ENCODE data around the gene HOXA7.

- TF ChIP-seq EZH2 (IDR thresholded peaks at IDR 0.05; ENCODE audit: borderline replicate concordance, low read depth, low read length, poor library complexity, severe bottlenecking) (no peak), CTCF (conservative IDR thresholded peaks at IDR 0.05; ENCODE audit: low read depth, low read length) (no peak)
Measured at GRCh38 chr7:27165996-27166530, 9.6 kb upstream of the HOXA7 start.

Data from A673 (cell line).